ENCODE results near the gene VAT1L.

The VAT1L gene

DNA sequence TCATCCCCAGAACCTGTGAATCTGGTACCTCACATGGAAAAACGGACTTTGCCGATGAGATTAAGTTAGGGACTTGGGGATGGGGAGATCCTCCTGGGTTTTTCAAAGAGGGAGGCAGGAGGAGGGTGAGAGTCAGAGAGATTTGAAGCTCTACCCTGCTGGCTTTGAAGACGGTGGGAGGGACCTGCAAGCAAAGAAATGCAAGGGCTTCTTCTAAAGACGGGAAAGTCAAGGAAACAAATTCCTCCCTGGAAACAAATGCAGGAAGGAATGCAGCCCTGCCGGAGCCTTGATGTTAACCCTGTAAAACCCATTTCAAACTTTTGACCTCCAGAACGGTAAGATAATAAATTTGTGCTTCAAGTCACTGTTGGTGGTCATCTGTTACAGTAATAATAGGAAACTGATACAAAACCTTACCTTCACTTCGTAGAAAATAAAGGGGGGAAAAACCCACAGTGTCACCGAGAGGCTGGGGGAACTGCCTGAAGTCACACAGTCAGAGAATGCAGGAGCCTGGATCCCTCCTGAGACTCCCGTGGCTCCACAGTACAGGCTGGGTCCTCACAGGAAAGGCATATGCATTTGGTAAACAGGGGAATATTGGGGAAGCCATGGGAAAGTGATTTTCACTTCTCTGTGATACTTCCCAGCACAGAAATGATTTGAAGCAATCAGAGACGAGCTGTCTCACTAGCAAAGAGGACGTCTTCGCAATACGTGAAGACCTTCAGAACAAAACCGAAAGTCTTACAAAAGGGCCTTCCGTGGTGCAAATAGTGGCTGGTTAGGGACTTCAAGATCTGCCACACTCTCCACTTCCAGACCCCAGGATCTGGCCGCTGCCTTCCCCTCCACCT, 175.1 kb downstream of the VAT1L start:
- TF ChIP-seq POU2F2 (IDR thresholded peaks at IDR 0.05; ENCODE audit: low read depth, low read length) (0 out of 2 replicates have a peak, but pooled peaks have one; percentile 24), TAF1 (IDR thresholded peaks at IDR 0.05; ENCODE audit: low read depth, low read length) (no peak), POLR2AphosphoS5 (IDR thresholded peaks at IDR 0.05; ENCODE audit: low read depth, low read length) (no peak), POLR2A (IDR thresholded peaks at IDR 0.05; ENCODE audit: low read depth, low read length) (no peak), SPI1 (IDR thresholded peaks at IDR 0.05; ENCODE audit: low read depth, low read length) (no peak), PAX5 (IDR thresholded peaks at IDR 0.05; ENCODE audit: insufficient read depth, low read length, severe bottlenecking) (no peak)
- DNase-seq (ENCODE audit: insufficient read length, low spot score) = no peak
- no peak for FAIRE-seq

DNA sequence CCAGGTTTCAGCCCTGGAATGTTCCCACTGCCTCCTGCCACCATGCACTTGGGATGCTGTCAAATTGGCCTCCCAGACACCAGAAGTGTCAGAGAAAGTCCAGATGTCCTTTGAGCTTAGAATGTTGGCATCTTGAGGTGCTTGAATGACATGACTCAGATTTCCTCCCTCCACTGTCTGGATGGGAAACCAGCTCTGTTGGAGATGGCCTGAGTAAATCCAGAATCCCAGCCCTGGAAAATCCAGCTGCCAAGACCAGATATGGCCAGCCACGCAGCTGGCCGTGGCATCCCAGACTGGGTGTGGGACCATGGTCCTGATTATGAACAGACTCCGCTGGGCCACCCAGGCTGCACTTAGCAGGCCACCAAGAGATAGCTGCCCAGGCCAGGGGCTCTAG, 177.0 kb downstream of the VAT1L start:
- no peak for TF ChIP-seq POLR2AphosphoS5 (IDR thresholded peaks at IDR 0.05; ENCODE audit: low read depth, low read length)
- TF ChIP-seq POLR2A (IDR thresholded peaks at IDR 0.05; ENCODE audit: low read depth, low read length) = no peak
- no peak for TF ChIP-seq POU2F2 (IDR thresholded peaks at IDR 0.05; ENCODE audit: low read depth, low read length)
- no peak for TF ChIP-seq SPI1 (IDR thresholded peaks at IDR 0.05; ENCODE audit: low read depth, low read length)
- TF ChIP-seq PAX5 (IDR thresholded peaks at IDR 0.05; ENCODE audit: insufficient read depth, low read length, severe bottlenecking) = no peak
- no peak for FAIRE-seq
- no peak for DNase-seq (ENCODE audit: insufficient read length, low spot score)

DNA sequence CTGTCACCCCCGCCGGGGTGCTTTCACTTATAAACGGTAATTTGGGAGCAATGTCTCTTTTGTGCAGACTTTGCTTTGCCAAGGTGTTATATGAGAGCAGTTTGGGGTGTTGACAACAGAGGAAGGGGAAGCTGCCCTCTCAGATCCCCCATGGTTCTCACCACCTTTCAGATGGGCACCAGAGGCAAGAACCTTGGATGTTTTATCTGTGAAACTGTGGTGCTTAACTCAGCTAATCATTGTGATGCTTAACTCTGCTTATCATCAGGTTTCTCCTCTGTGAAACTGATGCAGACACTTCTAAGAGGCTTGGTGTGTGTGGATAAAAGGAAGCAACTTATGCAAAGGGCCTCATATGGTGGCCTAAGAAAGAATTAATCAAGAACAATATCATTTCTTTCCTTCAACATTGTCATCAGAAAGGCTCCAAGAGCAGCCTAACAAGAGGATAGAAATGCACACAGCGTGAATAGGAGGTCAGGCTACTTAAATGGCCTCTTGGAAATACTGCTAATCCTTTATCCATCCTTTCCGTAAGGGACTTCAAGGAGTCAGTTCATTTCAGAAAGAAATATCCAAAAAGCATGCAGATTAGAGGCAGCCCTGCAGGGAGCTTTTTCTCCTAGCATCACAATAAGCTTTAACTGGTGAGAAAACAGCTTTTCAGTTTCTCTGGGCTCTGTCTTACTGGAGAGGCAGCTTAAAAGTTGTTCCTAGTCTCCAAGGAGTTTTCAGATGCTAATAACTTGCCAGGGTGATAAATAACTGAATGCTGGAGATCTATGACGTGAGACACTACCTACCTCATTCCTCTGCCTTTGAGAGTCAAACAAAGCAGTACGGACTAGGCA, 178.9 kb downstream of the VAT1L start:
- no peak for FAIRE-seq

DNA sequence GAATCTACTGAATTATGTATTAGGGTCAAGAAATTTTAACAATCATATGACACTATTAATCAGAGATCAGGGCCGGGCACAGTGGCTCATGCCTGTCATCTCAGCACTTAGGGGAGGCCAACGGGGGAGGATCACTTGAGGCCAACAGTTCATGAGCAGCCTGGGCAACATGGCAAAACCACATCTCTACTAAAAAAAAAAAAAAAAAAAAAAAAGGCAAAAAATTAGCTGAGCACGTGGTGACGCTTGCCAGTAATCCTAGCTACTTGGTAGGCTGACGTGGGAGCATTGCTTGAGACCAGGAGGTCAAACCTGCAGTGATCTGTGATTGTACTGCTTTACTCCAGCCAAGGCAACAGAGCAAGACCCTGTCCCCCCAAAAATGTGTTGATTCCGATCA, 181.5 kb downstream of the VAT1L start:
- TF ChIP-seq POLR2AphosphoS5 (IDR thresholded peaks at IDR 0.05; ENCODE audit: low read depth, low read length) (no peak), TAF1 (IDR thresholded peaks at IDR 0.05; ENCODE audit: low read depth, low read length) (no peak), PAX5 (IDR thresholded peaks at IDR 0.05; ENCODE audit: insufficient read depth, low read length, severe bottlenecking) (no peak), POLR2A (IDR thresholded peaks at IDR 0.05; ENCODE audit: low read depth, low read length) (no peak), POU2F2 (IDR thresholded peaks at IDR 0.05; ENCODE audit: low read depth, low read length) (no peak), SPI1 (IDR thresholded peaks at IDR 0.05; ENCODE audit: low read depth, low read length) (no peak)
- DNase-seq (ENCODE audit: insufficient read length, low spot score) (no peak), FAIRE-seq (no peak)

More for the DNA sequence above, 178.9 kb downstream of the VAT1L start:
- TF ChIP-seq POLR2AphosphoS5 (IDR thresholded peaks at IDR 0.05; ENCODE audit: low read depth, low read length) = no peak
- TF ChIP-seq SPI1 (IDR thresholded peaks at IDR 0.05; ENCODE audit: low read depth, low read length) = no peak
- TF ChIP-seq TAF1 (IDR thresholded peaks at IDR 0.05; ENCODE audit: low read depth, low read length) = no peak
- TF ChIP-seq POLR2A (IDR thresholded peaks at IDR 0.05; ENCODE audit: low read depth, low read length) = no peak
- TF ChIP-seq PAX5 (IDR thresholded peaks at IDR 0.05; ENCODE audit: insufficient read depth, low read length, severe bottlenecking) = no peak
- TF ChIP-seq POU2F2 (IDR thresholded peaks at IDR 0.05; ENCODE audit: low read depth, low read length) = no peak
- no peak for DNase-seq (ENCODE audit: insufficient read length, low spot score)

DNA sequence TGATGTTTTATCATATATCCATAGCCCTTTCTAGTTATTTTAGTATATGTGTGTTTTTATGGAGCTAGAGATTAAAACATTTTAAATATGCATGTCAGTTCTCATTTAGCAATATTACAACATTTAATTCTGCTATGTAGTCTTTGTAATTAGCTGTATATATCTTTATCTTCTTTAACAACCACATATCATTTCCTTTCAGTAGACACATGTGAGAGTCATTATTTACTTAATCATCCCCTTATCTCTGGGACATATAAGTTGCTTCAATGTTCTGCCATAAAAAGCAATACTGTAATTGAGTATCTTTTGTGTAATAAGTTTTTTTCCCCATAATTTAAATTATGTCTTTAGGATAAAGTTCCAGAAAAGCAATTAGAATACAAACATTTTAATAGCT, 182.0 kb downstream of the VAT1L start:
- DNase-seq (ENCODE audit: insufficient read length, low spot score) = no peak
- no peak for FAIRE-seq
- TF ChIP-seq POLR2AphosphoS5 (IDR thresholded peaks at IDR 0.05; ENCODE audit: low read depth, low read length) (no peak), TAF1 (IDR thresholded peaks at IDR 0.05; ENCODE audit: low read depth, low read length) (no peak), PAX5 (IDR thresholded peaks at IDR 0.05; ENCODE audit: insufficient read depth, low read length, severe bottlenecking) (no peak), SPI1 (IDR thresholded peaks at IDR 0.05; ENCODE audit: low read depth, low read length) (no peak), POU2F2 (IDR thresholded peaks at IDR 0.05; ENCODE audit: low read depth, low read length) (no peak), POLR2A (IDR thresholded peaks at IDR 0.05; ENCODE audit: low read depth, low read length) (no peak)

DNA sequence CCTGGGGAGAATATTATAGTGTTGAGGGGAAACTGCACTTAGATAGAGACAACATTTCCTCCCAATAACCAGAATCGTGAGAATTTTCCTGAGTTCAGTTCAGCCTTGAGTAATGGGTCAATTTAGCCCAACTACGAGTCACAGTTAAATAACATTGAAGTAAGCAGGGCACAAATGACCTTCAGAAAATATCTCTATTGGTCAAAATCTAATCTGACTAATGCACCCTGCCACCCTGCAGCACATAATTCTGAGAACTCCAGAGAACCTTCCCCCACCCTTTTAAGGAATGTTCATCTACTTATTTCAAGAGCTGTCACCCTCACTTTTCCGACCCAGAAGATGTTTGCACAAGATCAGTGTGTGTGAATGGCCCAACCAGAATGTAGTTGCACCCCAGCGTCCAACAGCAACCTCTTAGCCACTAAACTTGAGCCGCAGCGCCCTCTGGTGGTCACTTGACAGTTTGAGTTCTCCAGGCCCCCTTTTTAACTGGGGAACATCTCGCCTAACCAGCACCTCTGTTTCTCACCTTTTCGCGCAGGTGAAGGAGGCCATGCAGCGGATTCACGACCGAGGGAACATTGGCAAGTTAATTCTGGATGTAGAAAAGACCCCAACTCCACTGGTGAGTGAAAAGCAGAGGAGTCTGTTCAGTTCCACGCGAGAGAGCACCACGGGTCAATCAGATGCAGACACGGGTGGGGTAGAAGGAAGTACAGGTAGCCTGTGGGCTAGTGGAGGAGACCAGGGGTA, 183.1 kb downstream of the VAT1L start:
- DNase-seq (ENCODE audit: insufficient read length, low spot score) (peak; percentile 47), FAIRE-seq (peak; percentile 87)
- TF ChIP-seq TAF1 (IDR thresholded peaks at IDR 0.05; ENCODE audit: low read depth, low read length) = no peak
- TF ChIP-seq POLR2AphosphoS5 (IDR thresholded peaks at IDR 0.05; ENCODE audit: low read depth, low read length) = no peak
- TF ChIP-seq POLR2A (IDR thresholded peaks at IDR 0.05; ENCODE audit: low read depth, low read length) = no peak
- TF ChIP-seq PAX5 (IDR thresholded peaks at IDR 0.05; ENCODE audit: insufficient read depth, low read length, severe bottlenecking) = no peak
- no peak for TF ChIP-seq POU2F2 (IDR thresholded peaks at IDR 0.05; ENCODE audit: low read depth, low read length)
- TF ChIP-seq SPI1 (IDR thresholded peaks at IDR 0.05; ENCODE audit: low read depth, low read length) = no peak

DNA sequence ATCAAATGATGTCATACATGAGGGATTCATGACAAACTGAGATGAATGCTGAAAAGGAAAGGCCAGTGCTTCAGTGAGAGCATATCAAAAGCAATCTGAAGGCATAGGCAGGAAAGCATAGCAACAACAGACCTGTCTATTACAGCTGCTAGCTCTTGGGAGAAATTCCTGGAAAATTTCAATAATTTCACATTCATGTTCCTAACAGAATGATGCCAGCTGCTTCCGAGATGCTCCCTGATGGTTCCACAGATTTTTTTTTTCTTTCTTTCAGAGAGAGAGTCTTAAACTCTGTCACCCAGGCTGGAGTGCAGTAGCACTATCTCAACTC, 183.7 kb downstream of the VAT1L start:
- DNase-seq (ENCODE audit: insufficient read length, low spot score) (no peak), FAIRE-seq (no peak)
- TF ChIP-seq PAX5 (IDR thresholded peaks at IDR 0.05; ENCODE audit: insufficient read depth, low read length, severe bottlenecking) = no peak
- no peak for TF ChIP-seq TAF1 (IDR thresholded peaks at IDR 0.05; ENCODE audit: low read depth, low read length)
- no peak for TF ChIP-seq POU2F2 (IDR thresholded peaks at IDR 0.05; ENCODE audit: low read depth, low read length)
- no peak for TF ChIP-seq SPI1 (IDR thresholded peaks at IDR 0.05; ENCODE audit: low read depth, low read length)

DNA sequence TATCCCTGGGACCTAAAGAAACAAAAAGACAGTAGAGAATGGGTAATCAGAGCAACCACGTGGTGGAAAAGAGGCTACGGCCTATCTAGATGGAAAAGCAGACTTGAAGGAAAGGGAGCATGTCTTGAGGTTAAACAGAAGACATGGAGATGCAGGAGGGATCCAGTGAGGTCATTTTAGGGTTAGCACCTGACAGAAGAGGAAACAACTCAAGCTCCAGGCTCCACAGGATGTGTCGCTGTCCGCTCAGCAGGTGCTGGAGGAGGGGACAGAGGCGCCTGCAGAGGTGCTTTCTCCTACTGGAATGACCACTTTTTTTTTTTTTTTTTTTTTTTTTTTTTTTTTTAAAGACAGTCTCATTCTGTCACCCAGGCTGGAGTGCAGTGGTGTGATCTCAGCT, 186.5 kb downstream of the VAT1L start:
- no peak for FAIRE-seq
- no peak for DNase-seq (ENCODE audit: insufficient read length, low spot score)
- no peak for TF ChIP-seq POLR2AphosphoS5 (IDR thresholded peaks at IDR 0.05; ENCODE audit: low read depth, low read length)
- TF ChIP-seq TAF1 (IDR thresholded peaks at IDR 0.05; ENCODE audit: low read depth, low read length) = no peak
- no peak for TF ChIP-seq POLR2A (IDR thresholded peaks at IDR 0.05; ENCODE audit: low read depth, low read length)
- no peak for TF ChIP-seq PAX5 (IDR thresholded peaks at IDR 0.05; ENCODE audit: insufficient read depth, low read length, severe bottlenecking)
- TF ChIP-seq POU2F2 (IDR thresholded peaks at IDR 0.05; ENCODE audit: low read depth, low read length) = no peak
- TF ChIP-seq SPI1 (IDR thresholded peaks at IDR 0.05; ENCODE audit: low read depth, low read length) = no peak

Measured in GM12891 (cell line).